Sigmoid colon (tissue), 7 donors: ENCODE data around the gene CAMK1G. TPM values are rescaled to one million over a fixed set of nuclear protein-coding genes. Genes with fewer than 3 reads are reported as not detected.

ENCODE experiments used
- DNase-seq: peaks from one replicate; pipeline ENCODE4 v3.0.0-alpha.2; 2019
- H3K27ac ChIP-seq, 4 donors: fragments of 200-600 bp; sonication (generic); one replicate each; pipeline ENCODE4 v1.5.1; 2016 to 2019; ENCODE audit warnings: mild to moderate bottlenecking in 1 of 4
- H3K27me3 ChIP-seq, 3 donors: fragments of 200-600 bp; sonication (generic); one replicate each; pipeline ENCODE4 v1.5.1; 2019; ENCODE audit warnings: mild to moderate bottlenecking in 1 of 3
- H3K36me3 ChIP-seq, 4 donors: fragments of 200-600 bp; sonication (generic); one replicate each; pipeline ENCODE4 v1.5.1; 2016 to 2019
- H3K4me1 ChIP-seq, 4 donors: fragments of 200-600 bp; sonication (generic); one replicate each; pipeline ENCODE4 v1.5.1; 2017 to 2019
- H3K4me3 ChIP-seq, 4 donors: fragments of 200-600 bp; sonication (generic); one replicate each; pipeline ENCODE4 v1.5.1; 2017 to 2019; ENCODE audit warnings: mild to moderate bottlenecking in 2 of 4, moderate library complexity in 1 of 4
- H3K9me3 ChIP-seq, 4 donors: fragments of 200-600 bp in 3 of 4; sonication (generic) in 3 of 4; one replicate each; pipeline versions ENCODE4 v1.5.1 to v1.6.1; 2013 to 2019
- CTCF ChIP-seq, 4 experiments: fragments of 450-650 bp in 3 of 4; fragments of 200-600 bp in 1 of 4; IDR thresholded peaks; one replicate each; pipeline ENCODE4 v1.5.1; 2016 to 2019; ENCODE audit warnings: antibody characterized with exemption in 4 of 4, mild to moderate bottlenecking in 3 of 4, moderate library complexity in 2 of 4
- EP300 ChIP-seq, 4 donors: sonication (generic); formaldehyde crosslinking; IDR thresholded peaks; one replicate each; pipeline ENCODE4 v1.6.1; 2017; ENCODE audit warnings: antibody characterized with exemption in 4 of 4
- POLR2A ChIP-seq, 2 donors: fragments of 450-650 bp; IDR thresholded peaks; one replicate each; pipeline ENCODE4 v1.6.1; 2016; ENCODE audit warnings: antibody characterized with exemption in 2 of 2, mild to moderate bottlenecking in 2 of 2, moderate library complexity in 2 of 2
- POLR2AphosphoS5 ChIP-seq, 4 donors: sonication (generic); formaldehyde crosslinking; IDR thresholded peaks; one replicate each; pipeline ENCODE4 v1.6.1; 2017; ENCODE audit warnings: antibody characterized with exemption in 4 of 4
- WGBS, 2 donors: extraction: QIAGEN DNeasy Blood & Tissue Kit; methylation state at CpG; one replicate each; pipeline ENCODE4 v1.1.7; 2013; 5-methylcytosine and 5-hydroxymethylcytosine counted together
- intact Hi-C: fragments of 100-400 bp; cut with DNase I; formaldehyde crosslinking; loops from one replicate; pipeline ENCODE4 v1.15.1; 2023
- polyA plus RNA-seq, 3 donors: library from polyadenylated mRNA; stranded (reverse); fragments of 200-250 nt; gene quantifications; one replicate each; pipeline ENCODE4 v1.2.3, GENCODE V29; 2013
- total RNA-seq, 4 donors: library from RNA; depleted of rRNA; stranded (reverse); fragments of >200 nt; gene quantifications; one replicate each; pipeline ENCODE4 v1.1.0, GENCODE V29; 2016
- donor health status: healthy with polysubstance abuse.
- donor health status: Bipolar disorder and iron deficiency.
- donor health status: healthy.

CAMK1G gene
- total and polyA plus RNA-seq, 7 donors, result 0.16 to 1.4 (median 0.48) TPM; not detected in 2

DNA sequence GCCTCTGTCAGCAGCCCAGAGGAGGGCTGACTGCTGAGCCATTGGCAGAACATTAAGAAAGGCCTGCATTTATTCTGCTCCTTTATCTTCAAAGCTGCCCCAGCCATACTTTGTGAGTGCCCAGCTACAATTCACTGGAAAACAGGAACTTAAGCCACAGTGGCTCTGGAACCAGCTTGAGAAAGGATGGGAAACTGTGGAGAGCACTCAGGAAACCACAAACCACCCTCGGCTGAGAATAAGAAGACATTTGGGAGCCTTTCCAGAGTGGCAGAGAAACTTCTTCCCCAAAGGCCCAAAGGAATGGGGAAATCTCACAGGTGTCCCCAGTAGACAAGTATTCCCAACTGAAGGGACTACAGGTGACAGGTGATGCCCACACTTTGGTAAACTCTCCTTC is 66.9 kb downstream of the CAMK1G start:
- Histone ChIP-seq H3K4me1 (peaks cover 0 to 48% (median 30%) of the 10 kb centered on the region in 4 donors), H3K4me3 (no peak overlapping the region), H3K9me3 (no peaks in the 10 kb centered on the region), H3K27me3 (no peaks in the 10 kb centered on the region), H3K27ac (no peak overlapping the region), H3K36me3 (no peaks in the 10 kb centered on the region)
- intact Hi-C loops, result no loop called here
- no peak for DNase-seq
- TF ChIP-seq POLR2A (IDR thresholded peaks at IDR 0.05) (no peak), EP300 (IDR thresholded peaks at IDR 0.05) (no peak), POLR2AphosphoS5 (IDR thresholded peaks at IDR 0.05) (no peak), CTCF (IDR thresholded peaks at IDR 0.05) (no peak)
- WGBS, 2 donors, result 66 to 90% methylated on average over 1 of the region's 1 CpG

DNA sequence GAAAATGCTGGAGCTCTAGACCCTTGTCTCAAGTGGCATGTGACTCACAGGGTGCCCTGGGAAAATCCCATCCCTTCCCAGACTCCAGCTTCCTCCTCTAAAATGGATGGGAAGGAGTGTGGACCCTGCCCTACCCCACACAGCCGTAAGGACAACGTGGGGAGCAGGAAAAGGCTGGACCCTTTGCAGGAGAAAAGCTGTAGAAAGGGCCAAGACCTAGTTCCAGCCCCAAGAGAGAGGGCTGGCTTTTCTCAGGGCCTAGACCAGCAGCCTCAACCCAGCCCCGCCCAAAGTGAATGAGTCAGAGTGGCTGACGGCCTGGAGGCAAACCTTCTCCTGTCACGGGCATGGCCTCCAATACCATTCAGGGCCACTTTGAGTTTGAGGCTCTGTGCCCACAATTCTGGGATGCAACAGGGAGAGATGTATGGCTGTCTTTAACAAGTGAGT is 67.6 kb downstream of the CAMK1G start:
- no peak for DNase-seq
- Histone ChIP-seq H3K4me3 (no peak overlapping the region), H3K27me3 (no peaks in the 10 kb centered on the region), H3K36me3 (no peaks in the 10 kb centered on the region), H3K9me3 (no peaks in the 10 kb centered on the region), H3K4me1 (peaks cover 0 to 48% (median 30%) of the 10 kb centered on the region in 4 donors), H3K27ac (peak overlapping the region in 1 of 4 donors; percentile 36)
- intact Hi-C loops, result no loop called here
- WGBS, 2 donors, result 5 to 41% methylated on average over 5 of the region's 5 CpGs
- TF ChIP-seq EP300 (IDR thresholded peaks at IDR 0.05), result no peak
- TF ChIP-seq CTCF (IDR thresholded peaks at IDR 0.05), result no peak
- TF ChIP-seq POLR2AphosphoS5 (IDR thresholded peaks at IDR 0.05), result no peak
- TF ChIP-seq POLR2A (IDR thresholded peaks at IDR 0.05), result no peak

DNA sequence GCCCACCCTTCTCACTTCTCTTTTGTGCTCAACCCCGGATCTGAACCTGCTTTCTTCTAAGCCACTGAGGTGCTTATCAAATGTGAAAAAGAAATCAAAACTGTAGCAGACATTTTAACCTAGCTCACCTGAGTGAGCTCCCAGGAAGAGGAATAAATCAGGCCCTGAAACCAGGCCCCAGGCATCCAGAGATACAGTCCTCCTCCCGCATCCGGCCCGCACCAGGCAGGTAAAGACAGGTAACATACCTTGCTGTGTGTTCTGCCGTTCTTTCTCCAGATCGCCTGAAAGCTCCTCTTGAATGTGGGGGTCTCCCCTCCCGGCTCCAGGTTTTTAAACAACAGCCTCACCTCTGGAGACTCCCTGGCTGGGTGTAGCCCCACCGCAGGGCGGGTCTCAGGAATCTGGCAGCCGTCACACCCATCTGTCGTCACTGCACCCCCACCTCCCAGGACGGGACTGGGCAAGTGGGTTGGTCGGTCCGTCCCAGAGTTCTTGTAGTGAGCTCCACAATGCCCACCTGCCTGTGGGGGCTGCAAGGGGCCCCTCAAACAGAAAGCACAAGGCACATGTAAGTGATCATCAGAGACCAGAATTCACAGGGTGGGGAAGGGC is 68.7 kb downstream of the CAMK1G start, which contains the start of gene LAMB3:
LAMB3 (minus strand) TSS at position 305 of the 615 bp plus-strand sequence. CDS start 1,481 bp downstream, outside the sequence.
- H3K36me3 ChIP-seq, result no peaks in the 10 kb centered on the region
- H3K27ac ChIP-seq, result peak within 1 kb of the TSS in 2 of 4 donors; percentile 30 to 38
- no peak for DNase-seq
- 16 to 66% methylated on average over 14 of the region's 14 CpGs for WGBS, 2 donors
- H3K9me3 ChIP-seq, result no peaks in the 10 kb centered on the region
- TF ChIP-seq POLR2A (IDR thresholded peaks at IDR 0.05) (peak in 1 of 2 donors; percentile 51), POLR2AphosphoS5 (IDR thresholded peaks at IDR 0.05) (no peak)
- intact Hi-C loops, result no loop called here
- peaks cover 0 to 46% (median 29%) of the 10 kb centered on the region in 4 donors for H3K4me1 ChIP-seq
- no peaks in the 10 kb centered on the region for H3K27me3 ChIP-seq
- no peak within 1 kb of the TSS for H3K4me3 ChIP-seq

GRCh38 chr1:209652873-209653401 is 69.4 kb downstream of the CAMK1G start:
- H3K4me3 ChIP-seq, result no peak overlapping the region
- peak overlapping the region in 2 of 4 donors; percentile 30 to 38 for H3K27ac ChIP-seq
- peaks cover 0 to 39% (median 25%) of the 10 kb centered on the region in 4 donors for H3K4me1 ChIP-seq
- intact Hi-C loops, result no loop called here
- no peaks in the 10 kb centered on the region for H3K36me3 ChIP-seq
- no peaks in the 10 kb centered on the region for H3K9me3 ChIP-seq
- peak; percentile 73 for DNase-seq
- H3K27me3 ChIP-seq, result no peaks in the 10 kb centered on the region
- WGBS, 2 donors, result 12 to 56% methylated on average over 3 of the region's 3 CpGs
- TF ChIP-seq POLR2AphosphoS5 (IDR thresholded peaks at IDR 0.05), result no peak
- TF ChIP-seq POLR2A (IDR thresholded peaks at IDR 0.05), result peak in 1 of 2 donors; percentile 36
- TF ChIP-seq EP300 (IDR thresholded peaks at IDR 0.05), result no peak

GRCh38 chr1:209653915-209654351 is 70.4 kb downstream of the CAMK1G start:
- TF ChIP-seq POLR2A (IDR thresholded peaks at IDR 0.05) (no peak), EP300 (IDR thresholded peaks at IDR 0.05) (no peak), POLR2AphosphoS5 (IDR thresholded peaks at IDR 0.05) (no peak), CTCF (IDR thresholded peaks at IDR 0.05) (no peak)
- H3K36me3 ChIP-seq, result no peaks in the 10 kb centered on the region
- intact Hi-C loops, result no loop called here
- no peaks in the 10 kb centered on the region for H3K27me3 ChIP-seq
- no peak for DNase-seq
- no peak overlapping the region for H3K27ac ChIP-seq
- WGBS, 2 donors, result 18 to 73% methylated on average over 7 of the region's 7 CpGs
- H3K9me3 ChIP-seq, result no peaks in the 10 kb centered on the region
- H3K4me1 ChIP-seq, result peaks cover 0 to 31% (median 21%) of the 10 kb centered on the region in 4 donors
- H3K4me3 ChIP-seq, result no peak overlapping the region
